ENCODE measurements around the gene SMC4. TPM values are rescaled to one million over a fixed set of nuclear protein-coding genes. Genes with fewer than 3 reads are reported as not detected.
A peak's percentile ranks its signal among the peaks of the same experiment; 100 is the strongest.

Gene SMC4
- total RNA-seq, 1 experiment from 2014 or later, result 183 TPM

GRCh38 chr3:160374472-160374871 lies 25.0 kb upstream of the SMC4 start:
- no peaks in the 10 kb centered on the region for H3K9me3 ChIP-seq (ENCODE audit: low read length)
- DNase-seq (peak; percentile 75), ATAC-seq (peak; percentile 50)
- H3K36me3 ChIP-seq (ENCODE audit: low read depth, low read length), result no peaks in the 10 kb centered on the region
- H3K4me3 ChIP-seq (ENCODE audit: low read length), result peak overlapping the region; percentile 2; the same call in 1 of the 2 replicates
- peak overlapping the region; percentile 28 for H3K4me2 ChIP-seq (ENCODE audit: low read length)
- H3K9ac ChIP-seq (ENCODE audit: low read length), result no peak overlapping the region
- H3K4me1 ChIP-seq (ENCODE audit: insufficient read depth, low read length), result peaks cover 47% of the 10 kb centered on the region
- no peaks in the 10 kb centered on the region for H3K79me2 ChIP-seq (ENCODE audit: low read length)
- POLR2A ChIA-PET (ENCODE audit: unreplicated experiment), result no interaction called here
- H3K27ac ChIP-seq (ENCODE audit: low read length), result peak overlapping the region; percentile 26
- no peaks in the 10 kb centered on the region for H3K27me3 ChIP-seq (ENCODE audit: low read length)
- H2AFZ ChIP-seq (ENCODE audit: low read length), result no peak overlapping the region
- CTCF ChIA-PET, result no interaction called here
- no peaks in the 10 kb centered on the region for H3K9me2 ChIP-seq (replicated peaks; ENCODE audit: low read length)
- TF ChIP-seq EZH2phosphoT487 (IDR thresholded peaks at IDR 0.05; ENCODE audit: borderline replicate concordance, low read length), result no peak
- TF ChIP-seq CTCF (conservative IDR thresholded peaks at IDR 0.05; ENCODE audit: low read depth, low read length), result no peak
- TF ChIP-seq EZH2 (IDR thresholded peaks at IDR 0.05; ENCODE audit: low read length, unreplicated experiment), result no peak
- no TSS peak for BruUV-seq (replicated peaks)
- intact Hi-C loops (cut with micrococcal nuclease), result loop anchor here (1.0 kb wide), 1 partner anchor 25 kb away; the partner anchor contains the start of genes IFT80 and SMC4
- H4K20me1 ChIP-seq (ENCODE audit: low read length), result no peaks in the 10 kb centered on the region
- no peaks in the 10 kb centered on the region for H3F3A ChIP-seq (ENCODE audit: low read length, unreplicated experiment)

GRCh38 chr3:160374925-160375324 lies 24.5 kb upstream of the SMC4 start:
- BruUV-seq (replicated peaks), result no TSS peak

More at GRCh38 chr3:160374925-160375324, 24.5 kb upstream of the SMC4 start:
- Histone ChIP-seq H3K9ac (ENCODE audit: low read length) (no peak overlapping the region), H3K9me3 (ENCODE audit: low read length) (no peaks in the 10 kb centered on the region), H4K20me1 (ENCODE audit: low read length) (no peaks in the 10 kb centered on the region), H3K36me3 (ENCODE audit: low read depth, low read length) (no peaks in the 10 kb centered on the region), H3K4me2 (ENCODE audit: low read length) (peak overlapping the region; percentile 28), H3K4me3 (ENCODE audit: low read length) (peak overlapping the region; percentile 2; the same call in 1 of the 2 replicates), H3K27ac (ENCODE audit: low read length) (peak overlapping the region; percentile 26), H3F3A (ENCODE audit: low read length, unreplicated experiment) (no peaks in the 10 kb centered on the region), H2AFZ (ENCODE audit: low read length) (no peak overlapping the region), H3K4me1 (ENCODE audit: insufficient read depth, low read length) (peaks cover 51% of the 10 kb centered on the region), H3K27me3 (ENCODE audit: low read length) (no peaks in the 10 kb centered on the region), H3K9me2 (replicated peaks; ENCODE audit: low read length) (no peaks in the 10 kb centered on the region), H3K79me2 (ENCODE audit: low read length) (no peaks in the 10 kb centered on the region)
- ChIA-PET POLR2A (ENCODE audit: unreplicated experiment) (no interaction called here), CTCF (no interaction called here)
- ATAC-seq, result no peak
- DNase-seq, result peak; percentile 43
- TF ChIP-seq CTCF (conservative IDR thresholded peaks at IDR 0.05; ENCODE audit: low read depth, low read length) (no peak), EZH2 (IDR thresholded peaks at IDR 0.05; ENCODE audit: low read length, unreplicated experiment) (no peak), EZH2phosphoT487 (IDR thresholded peaks at IDR 0.05; ENCODE audit: borderline replicate concordance, low read length) (no peak)
- intact Hi-C loops (cut with micrococcal nuclease), result loop anchor here (1.0 kb wide), 1 partner anchor 24 kb away; the partner anchor contains the start of genes IFT80 and SMC4
